HCT116 (cell line): ENCODE results near the gene ZSWIM6. TPM values are rescaled to one million over a fixed set of nuclear protein-coding genes. Genes with fewer than 3 reads are reported as not detected.

ENCODE experiments used
- ATAC-seq: fragments of 200-7000 bp; cut with Tn5 transposase; 2 replicates; pipeline ENCODE4 v1.9.1; 2020; ENCODE audit warnings: mild to moderate bottlenecking, moderate library complexity
- BruUV-seq: library from RNA; stranded (reverse); fragments of 400-500 nt; replicated peaks from 2 replicates; lab custom pipeline; 2021; lab: Mats Ljungman, UMichigan
- CTCF ChIA-PET: fragments of 300-600 bp; sonication (Branson Sonifier 250); formaldehyde crosslinking; loops from one replicate; lab custom pipeline; 2021; ENCODE audit warnings: antibody characterized with exemption; lab: Charles Lee
- POLR2A ChIA-PET: fragments of 300-600, 350-600 bp; sonication (Branson Sonifier 250); formaldehyde crosslinking; loops from one replicate; lab custom pipeline; 2021; ENCODE audit warnings: antibody characterized with exemption; lab: Charles Lee
- RAD21 ChIA-PET, 2 experiments: fragments of 300-600 bp; sonication (Branson Sonifier 250); formaldehyde crosslinking; loops; one replicate each; lab custom pipeline; 2023; ENCODE audit warnings: low total read pairs in 2 of 2; ENCODE audit not compliant: uncharacterized antibody in 2 of 2, unreplicated experiment in 2 of 2, low non-redundant PET in 1 of 2; lab: Charles Lee
- DNase-seq: peaks from one replicate; pipeline ENCODE4 v3.0.0-alpha.2; 2010; ENCODE audit warnings: low read depth, low spot score
- H2AFZ ChIP-seq: fragments of 200-600 bp; shearing (Covaris generic), sonication (generic); 2 replicates; pipeline ENCODE4 v1.6.1; 2017; ENCODE audit warnings: low read depth, mixed run types, mixed read lengths, antibody characterized with exemption, low read length; ENCODE audit not compliant: poor library complexity, severe bottlenecking
- H3K27ac ChIP-seq: 2 replicates; pipeline ENCODE4 v1.5.1; 2012; ENCODE audit warnings: low read depth, low read length
- H3K27me3 ChIP-seq: fragments of 200-600 bp; sonication (generic); 2 replicates; pipeline ENCODE4 v1.6.1; 2016; ENCODE audit warnings: mixed run types, low read length, mixed read lengths; ENCODE audit not compliant: insufficient read depth
- H3K36me3 ChIP-seq, 2 experiments: fragments of 200-500 bp in 1 of 2; fragments of 200-600 bp in 1 of 2; sonication (Bioruptor generic) in 1 of 2; sonication (generic) in 1 of 2; 2 replicates each; pipeline versions ENCODE4 v1.5.1 to v1.6.1; 2014 to 2016; ENCODE audit warnings: low read length in 2 of 2, inconsistent platforms in 1 of 2, mixed read lengths in 1 of 2, mixed run types in 1 of 2; ENCODE audit not compliant: insufficient read depth in 2 of 2, control insufficient read depth in 1 of 2
- H3K4me1 ChIP-seq, 2 experiments: fragments of 200-600 bp in 1 of 2; sonication (generic) in 1 of 2; 2 replicates each; pipeline versions ENCODE4 v1.5.1 to v1.6.1; 2012 to 2017; ENCODE audit warnings: low read length in 2 of 2, inconsistent platforms in 1 of 2, mild to moderate bottlenecking in 1 of 2, mixed read lengths in 1 of 2, mixed run types in 1 of 2, moderate library complexity in 1 of 2; ENCODE audit not compliant: insufficient read depth in 2 of 2, control insufficient read depth in 1 of 2
- H3K4me2 ChIP-seq: fragments of 200-600 bp; sonication (generic); 2 replicates; pipeline ENCODE4 v1.6.1; 2017; ENCODE audit warnings: mixed run types, low read length, mixed read lengths
- H3K4me3 ChIP-seq, 2 experiments: fragments of 200-600 bp in 1 of 2; sonication (generic) in 1 of 2; replicated peaks in 1 of 2; 2 replicates each; pipeline ENCODE4 v1.5.1; 2011 to 2016; ENCODE audit warnings: low read length in 2 of 2, control low read depth in 1 of 2, low read depth in 1 of 2, mild to moderate bottlenecking in 1 of 2, mixed read lengths in 1 of 2, mixed run types in 1 of 2
- H3K79me2 ChIP-seq: fragments of 200-600 bp; sonication (generic); 2 replicates; pipeline ENCODE4 v1.6.1; 2017; ENCODE audit warnings: mild to moderate bottlenecking, mixed run types, low read length, moderate library complexity, mixed read lengths; ENCODE audit not compliant: insufficient read depth
- H3K9ac ChIP-seq: fragments of 200-600 bp; sonication (generic); 2 replicates; pipeline ENCODE4 v1.6.1; 2016; ENCODE audit warnings: low read length, mixed read lengths
- H3K9me2 ChIP-seq: fragments of 200-600 bp; sonication (generic), shearing (Covaris generic); 2 replicates; pipeline ENCODE4 v1.6.1; 2017; ENCODE audit warnings: mixed run types, mild to moderate bottlenecking, moderate library complexity; ENCODE audit not compliant: insufficient read depth
- H3K9me3 ChIP-seq, 2 experiments: fragments of 200-500 bp in 1 of 2; fragments of 200-600 bp in 1 of 2; sonication (Bioruptor generic) in 1 of 2; sonication (generic) in 1 of 2; 2 replicates each; pipeline ENCODE4 v1.6.1; 2014 to 2017; ENCODE audit warnings: low read length in 2 of 2, mixed read lengths in 2 of 2, inconsistent platforms in 1 of 2, low read depth in 1 of 2, mild to moderate bottlenecking in 1 of 2, mixed run types in 1 of 2, moderate library complexity in 1 of 2; ENCODE audit not compliant: control insufficient read depth in 1 of 2, insufficient read depth in 1 of 2
- H4K20me1 ChIP-seq: fragments of 200-600 bp; sonication (generic), shearing (Covaris generic); 2 replicates; pipeline ENCODE4 v1.6.1; 2017; ENCODE audit warnings: mixed run types, mild to moderate bottlenecking, moderate library complexity; ENCODE audit not compliant: insufficient read depth
- CEBPB ChIP-seq: IDR thresholded peaks from 2 replicates; pipeline ENCODE4 v1.6.1; 2012; ENCODE audit warnings: low read depth
- EGR1 ChIP-seq: IDR thresholded peaks from 2 replicates; pipeline ENCODE4 v1.6.1; 2012; ENCODE audit warnings: low read depth
- FOSL1 ChIP-seq: IDR thresholded peaks from 2 replicates; pipeline ENCODE4 v1.6.1; 2012; ENCODE audit warnings: low read depth
- JUND ChIP-seq: IDR thresholded peaks from 2 replicates; pipeline ENCODE4 v1.6.1; 2012
- SIN3A ChIP-seq: IDR thresholded peaks from 2 replicates; pipeline ENCODE4 v1.6.1; 2012; ENCODE audit warnings: low read depth
- SRF ChIP-seq: IDR thresholded peaks from 2 replicates; pipeline ENCODE4 v1.6.1; 2012; ENCODE audit warnings: low read depth
- TCF7L2 ChIP-seq: IDR thresholded peaks from 2 replicates; pipeline ENCODE4 v1.7.0; 2011; ENCODE audit warnings: borderline replicate concordance, inconsistent platforms; ENCODE audit not compliant: insufficient read depth, insufficient read length; ENCODE audit errors: extremely low read depth
- intact Hi-C: fragments of 100-400 bp; cut with micrococcal nuclease; formaldehyde crosslinking; loops from 2 replicates; pipeline ENCODE4 v1.10.0; 2022
- total RNA-seq: library from RNA; stranded (reverse); gene quantifications from one replicate; pipeline ENCODE4 v1.2.1, GENCODE V29; 2021; ENCODE audit not compliant: unreplicated experiment
- TF ChIP-seq, protein P1 (sequence below): IDR thresholded peaks from 2 replicates; pipeline ENCODE4 v1.6.1; 2012; ENCODE audit warnings: low read depth
- TF ChIP-seq, protein P2 (sequence below): IDR thresholded peaks from 2 replicates; pipeline ENCODE4 v1.6.1; 2011; ENCODE audit warnings: mild to moderate bottlenecking, low read length, moderate library complexity; ENCODE audit not compliant: insufficient replicate concordance; ENCODE audit errors: extremely low read depth
- TF ChIP-seq, protein P3 (sequence below), 3 experiments: fragments of 200-600 bp in 1 of 3; sonication (generic) in 1 of 3; IDR thresholded peaks in 2 of 3; conservative IDR thresholded peaks in 1 of 3; 2 replicates each; pipeline ENCODE4 v1.5.1; 2012 to 2017; ENCODE audit warnings: low read depth in 2 of 3, low read length in 2 of 3, antibody characterized with exemption in 1 of 3, borderline replicate concordance in 1 of 3, control low read depth in 1 of 3, mild to moderate bottlenecking in 1 of 3, mixed read lengths in 1 of 3, mixed run types in 1 of 3, moderate library complexity in 1 of 3; ENCODE audit not compliant: insufficient read depth in 1 of 3

The ZSWIM6 gene
- total RNA-seq, 1 experiment from 2014 or later: 7.4 TPM

- TF ChIP-seq SIN3A (no peak), TCF7L2 (no peak), EGR1 (no peak)
Observed at GRCh38 chr5:61471352-61471751, 139.3 kb downstream of the ZSWIM6 start (continued).

- H3K9ac ChIP-seq: no peak overlapping the region
- H3K9me2 ChIP-seq: no peaks in the 10 kb centered on the region
- TF ChIP-seq SIN3A: no peak
- no peak for TF ChIP-seq CEBPB
- TF ChIP-seq SRF: no peak
- no peak for TF ChIP-seq JUND
- TF ChIP-seq, protein P1, sequence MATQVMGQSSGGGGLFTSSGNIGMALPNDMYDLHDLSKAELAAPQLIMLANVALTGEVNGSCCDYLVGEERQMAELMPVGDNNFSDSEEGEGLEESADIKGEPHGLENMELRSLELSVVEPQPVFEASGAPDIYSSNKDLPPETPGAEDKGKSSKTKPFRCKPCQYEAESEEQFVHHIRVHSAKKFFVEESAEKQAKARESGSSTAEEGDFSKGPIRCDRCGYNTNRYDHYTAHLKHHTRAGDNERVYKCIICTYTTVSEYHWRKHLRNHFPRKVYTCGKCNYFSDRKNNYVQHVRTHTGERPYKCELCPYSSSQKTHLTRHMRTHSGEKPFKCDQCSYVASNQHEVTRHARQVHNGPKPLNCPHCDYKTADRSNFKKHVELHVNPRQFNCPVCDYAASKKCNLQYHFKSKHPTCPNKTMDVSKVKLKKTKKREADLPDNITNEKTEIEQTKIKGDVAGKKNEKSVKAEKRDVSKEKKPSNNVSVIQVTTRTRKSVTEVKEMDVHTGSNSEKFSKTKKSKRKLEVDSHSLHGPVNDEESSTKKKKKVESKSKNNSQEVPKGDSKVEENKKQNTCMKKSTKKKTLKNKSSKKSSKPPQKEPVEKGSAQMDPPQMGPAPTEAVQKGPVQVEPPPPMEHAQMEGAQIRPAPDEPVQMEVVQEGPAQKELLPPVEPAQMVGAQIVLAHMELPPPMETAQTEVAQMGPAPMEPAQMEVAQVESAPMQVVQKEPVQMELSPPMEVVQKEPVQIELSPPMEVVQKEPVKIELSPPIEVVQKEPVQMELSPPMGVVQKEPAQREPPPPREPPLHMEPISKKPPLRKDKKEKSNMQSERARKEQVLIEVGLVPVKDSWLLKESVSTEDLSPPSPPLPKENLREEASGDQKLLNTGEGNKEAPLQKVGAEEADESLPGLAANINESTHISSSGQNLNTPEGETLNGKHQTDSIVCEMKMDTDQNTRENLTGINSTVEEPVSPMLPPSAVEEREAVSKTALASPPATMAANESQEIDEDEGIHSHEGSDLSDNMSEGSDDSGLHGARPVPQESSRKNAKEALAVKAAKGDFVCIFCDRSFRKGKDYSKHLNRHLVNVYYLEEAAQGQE: no peak
- TF ChIP-seq, protein P2, sequence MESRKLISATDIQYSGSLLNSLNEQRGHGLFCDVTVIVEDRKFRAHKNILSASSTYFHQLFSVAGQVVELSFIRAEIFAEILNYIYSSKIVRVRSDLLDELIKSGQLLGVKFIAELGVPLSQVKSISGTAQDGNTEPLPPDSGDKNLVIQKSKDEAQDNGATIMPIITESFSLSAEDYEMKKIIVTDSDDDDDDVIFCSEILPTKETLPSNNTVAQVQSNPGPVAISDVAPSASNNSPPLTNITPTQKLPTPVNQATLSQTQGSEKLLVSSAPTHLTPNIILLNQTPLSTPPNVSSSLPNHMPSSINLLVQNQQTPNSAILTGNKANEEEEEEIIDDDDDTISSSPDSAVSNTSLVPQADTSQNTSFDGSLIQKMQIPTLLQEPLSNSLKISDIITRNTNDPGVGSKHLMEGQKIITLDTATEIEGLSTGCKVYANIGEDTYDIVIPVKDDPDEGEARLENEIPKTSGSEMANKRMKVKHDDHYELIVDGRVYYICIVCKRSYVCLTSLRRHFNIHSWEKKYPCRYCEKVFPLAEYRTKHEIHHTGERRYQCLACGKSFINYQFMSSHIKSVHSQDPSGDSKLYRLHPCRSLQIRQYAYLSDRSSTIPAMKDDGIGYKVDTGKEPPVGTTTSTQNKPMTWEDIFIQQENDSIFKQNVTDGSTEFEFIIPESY: no peak
- TF ChIP-seq FOSL1: no peak
- TF ChIP-seq, protein P3, sequence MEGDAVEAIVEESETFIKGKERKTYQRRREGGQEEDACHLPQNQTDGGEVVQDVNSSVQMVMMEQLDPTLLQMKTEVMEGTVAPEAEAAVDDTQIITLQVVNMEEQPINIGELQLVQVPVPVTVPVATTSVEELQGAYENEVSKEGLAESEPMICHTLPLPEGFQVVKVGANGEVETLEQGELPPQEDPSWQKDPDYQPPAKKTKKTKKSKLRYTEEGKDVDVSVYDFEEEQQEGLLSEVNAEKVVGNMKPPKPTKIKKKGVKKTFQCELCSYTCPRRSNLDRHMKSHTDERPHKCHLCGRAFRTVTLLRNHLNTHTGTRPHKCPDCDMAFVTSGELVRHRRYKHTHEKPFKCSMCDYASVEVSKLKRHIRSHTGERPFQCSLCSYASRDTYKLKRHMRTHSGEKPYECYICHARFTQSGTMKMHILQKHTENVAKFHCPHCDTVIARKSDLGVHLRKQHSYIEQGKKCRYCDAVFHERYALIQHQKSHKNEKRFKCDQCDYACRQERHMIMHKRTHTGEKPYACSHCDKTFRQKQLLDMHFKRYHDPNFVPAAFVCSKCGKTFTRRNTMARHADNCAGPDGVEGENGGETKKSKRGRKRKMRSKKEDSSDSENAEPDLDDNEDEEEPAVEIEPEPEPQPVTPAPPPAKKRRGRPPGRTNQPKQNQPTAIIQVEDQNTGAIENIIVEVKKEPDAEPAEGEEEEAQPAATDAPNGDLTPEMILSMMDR (IDR thresholded peaks at IDR 0.05 in 2 of 3, conservative IDR thresholded peaks at IDR 0.05 in 1 of 3; ENCODE audit: borderline replicate concordance in 1 of 3, insufficient read depth in 1 of 3, low read depth in 2 of 3, low read length in 2 of 3): no peak
- BruUV-seq: no TSS peak
- no peak overlapping the region for H3K4me2 ChIP-seq
- ChIA-PET RAD21 (no interaction called here), CTCF (no interaction called here), POLR2A (no interaction called here)
- H4K20me1 ChIP-seq: peaks cover 6% of the 10 kb centered on the region; the same call in 1 of the 2 replicates
- H3K27ac ChIP-seq: no peak overlapping the region
- no peak overlapping the region for H3K4me3 ChIP-seq
- ATAC-seq: no peak
- no peaks in the 10 kb centered on the region for H3K36me3 ChIP-seq
- H3K27me3 ChIP-seq: no peaks in the 10 kb centered on the region
- peaks cover 0 to 3% of the 10 kb centered on the region in 2 experiments; a peak in 2 of 4 replicates for H3K9me3 ChIP-seq
- H2AFZ ChIP-seq: no peak overlapping the region
- H3K4me1 ChIP-seq: peaks cover 5 to 6% of the 10 kb centered on the region in 2 experiments
- intact Hi-C loops: no loop called here
- peaks cover 20% of the 10 kb centered on the region; the same call in 1 of the 2 replicates for H3K79me2 ChIP-seq
- DNase-seq: no peak
Observed at GRCh38 chr5:61472172-61472958, 140.3 kb downstream of the ZSWIM6 start.
